Left cardiac atrium (tissue), 4 donors: ENCODE measurements around the gene SLIT1. TPM values are rescaled to one million over a fixed set of nuclear protein-coding genes. Genes with fewer than 3 reads are reported as not detected.

Source experiments
- ATAC-seq, 2 donors: fragments of 200-7000 bp; cut with Tn5 transposase; one replicate each; pipeline ENCODE4 v1.9.1; 2020; ENCODE audit warnings: mild to moderate bottlenecking in 2 of 2, moderate library complexity in 2 of 2
- DNase-seq: peaks from one replicate; pipeline ENCODE4 v3.0.0-alpha.2; 2020
- intact Hi-C, 2 donors: fragments of 100-400 bp; cut with DNase I; formaldehyde crosslinking; loops; one replicate each; pipeline versions ENCODE4 v1.14.1 to v1.15.1; 2022 to 2023
- total RNA-seq, 2 donors: library from RNA; stranded (reverse); fragmentation: NEBNext Ultra II Directional; extraction: Animal tissue kit (Norgen Biotek cat#: 25700); gene quantifications; one replicate each; pipeline ENCODE4 v1.2.1, GENCODE V29; 2021
- donor health status: DM: no; HTN: yes; CAD: no.
- donor health status: DM: no; HTN: yes; CAD: no; lungs with severe emphysema.
- donor health status: DM: yes; HTN: yes; CAD: no.
- donor health status: Dilated cardiomyopathy.

The SLIT1 gene
- total RNA-seq, 2 donors from 2014 or later = 0.24 to 0.31 TPM

GRCh38 chr10:97023401-97024167, 162.2 kb downstream of the SLIT1 start:
- ATAC-seq (peak in 1 of 2 donors; percentile 20), DNase-seq (no peak)
- intact Hi-C loops = loop anchor here in 1 of 2 donors (10.0 kb wide), 3 partner anchors 109 to 629 kb away; partner anchors contain the start of gene LCOR

DNA sequence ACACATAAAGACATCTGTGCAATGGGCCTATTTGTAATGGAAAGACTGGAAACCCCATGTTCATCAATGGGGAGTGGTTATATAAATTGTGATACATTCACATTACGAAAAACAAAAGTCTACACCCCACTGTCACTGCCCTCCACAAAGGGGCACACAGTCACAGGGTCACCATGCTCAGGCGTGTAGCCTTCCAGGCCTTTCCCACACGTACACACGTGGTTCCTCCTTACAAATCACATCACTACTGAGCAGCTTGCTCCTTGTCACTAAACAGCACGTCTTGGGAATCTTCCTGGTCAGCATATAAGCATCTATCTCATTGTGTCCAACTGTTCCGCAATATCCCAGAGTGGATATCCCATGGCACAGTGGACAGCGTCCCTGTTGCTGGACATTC, 163.1 kb downstream of the SLIT1 start:
- DNase-seq (no peak), ATAC-seq (no peak)
- intact Hi-C loops = loop anchor here in 1 of 2 donors (10.0 kb wide), 3 partner anchors 108 to 628 kb away; partner anchors contain the start of gene LCOR

DNA sequence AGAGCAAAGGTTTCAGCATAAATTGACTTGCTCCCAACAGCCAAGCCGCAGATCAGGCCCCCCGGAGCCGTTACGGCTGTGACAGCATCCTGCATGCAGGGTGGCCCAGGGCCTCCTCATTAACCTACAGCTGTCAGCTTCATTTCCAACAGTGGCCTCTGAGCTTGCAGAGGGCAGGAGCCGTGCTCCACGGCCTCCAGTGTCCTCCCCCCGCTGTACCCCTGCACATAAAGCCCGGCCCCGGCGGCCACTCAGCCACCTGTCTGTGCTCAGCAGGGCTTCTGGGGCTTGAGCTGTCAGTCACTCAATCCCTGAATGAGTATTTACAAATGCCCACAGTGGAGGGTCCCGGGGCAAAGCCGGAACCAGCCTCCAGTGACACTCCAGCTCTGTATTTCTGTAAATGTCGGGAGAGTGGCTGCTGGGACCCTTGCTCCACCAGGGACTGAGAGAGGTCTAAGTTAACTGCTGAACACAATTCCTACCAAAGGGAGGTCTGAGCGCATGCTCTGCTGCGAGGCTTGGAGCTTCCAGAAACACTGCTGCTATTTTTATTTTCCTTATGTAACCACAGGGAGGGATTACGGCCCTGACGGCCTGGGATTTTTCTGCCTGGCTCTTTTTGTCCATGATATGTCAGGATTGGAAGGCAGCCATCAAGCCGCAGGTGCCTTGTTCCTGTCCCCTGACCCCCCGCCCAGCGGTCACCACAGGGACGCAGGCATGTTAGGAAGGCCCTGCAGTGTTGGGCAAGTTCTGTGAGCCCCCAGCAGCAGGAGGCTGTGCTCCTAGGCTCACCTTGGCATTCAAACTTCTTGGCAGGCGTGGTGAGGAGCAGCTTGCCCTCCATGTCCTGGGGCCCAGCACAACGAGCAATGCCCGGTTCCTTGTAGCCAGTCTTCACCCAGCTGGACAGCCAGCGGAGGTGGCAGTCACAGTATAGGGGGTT, 165.0 kb downstream of the SLIT1 start:
- intact Hi-C loops = loop anchor here in 1 of 2 donors (10.0 kb wide), 3 partner anchors 106 to 626 kb away; partner anchors contain the start of gene LCOR
- peak; percentile 41 for DNase-seq
- peak; percentile 73 to 83 for ATAC-seq

DNA sequence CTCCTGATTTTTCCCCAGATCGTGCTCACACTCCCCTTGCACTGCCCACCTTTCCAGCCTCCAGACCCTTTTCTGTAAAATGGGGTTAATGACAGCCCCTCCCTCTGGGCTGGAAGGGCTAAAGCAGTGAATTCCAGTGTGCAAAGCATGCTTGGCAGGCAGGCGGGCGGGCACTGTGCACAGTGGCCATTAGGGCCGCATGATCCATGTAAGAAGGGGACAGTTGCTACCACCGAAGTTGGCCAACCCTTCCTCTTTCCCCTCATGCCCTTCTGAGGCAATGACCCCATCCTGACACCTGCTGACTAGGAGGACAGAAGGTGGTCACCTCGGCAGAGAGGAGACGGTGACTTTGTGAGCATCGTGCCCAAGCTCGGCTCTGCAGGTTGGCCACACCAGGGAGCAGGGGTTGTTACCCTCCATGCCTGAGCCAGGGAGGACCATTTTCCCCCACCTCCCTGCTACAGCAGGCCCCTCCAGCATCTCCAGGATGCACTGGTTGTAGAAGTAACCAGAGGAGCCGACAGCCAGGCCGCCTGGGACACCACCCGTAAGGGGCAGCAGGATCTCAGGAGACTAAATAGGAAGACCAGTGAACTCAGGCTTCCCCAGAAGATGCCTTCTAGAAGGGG, 166.4 kb downstream of the SLIT1 start:
- no peak for DNase-seq
- intact Hi-C loops = no loop called here
- ATAC-seq = no peak

GRCh38 chr10:97018251-97019212, 167.2 kb downstream of the SLIT1 start:
- ATAC-seq (no peak), DNase-seq (no peak)
- intact Hi-C loops = no loop called here

GRCh38 chr10:97017474-97017903, 168.3 kb downstream of the SLIT1 start:
- intact Hi-C loops = no loop called here
- DNase-seq (no peak), ATAC-seq (no peak)

DNA sequence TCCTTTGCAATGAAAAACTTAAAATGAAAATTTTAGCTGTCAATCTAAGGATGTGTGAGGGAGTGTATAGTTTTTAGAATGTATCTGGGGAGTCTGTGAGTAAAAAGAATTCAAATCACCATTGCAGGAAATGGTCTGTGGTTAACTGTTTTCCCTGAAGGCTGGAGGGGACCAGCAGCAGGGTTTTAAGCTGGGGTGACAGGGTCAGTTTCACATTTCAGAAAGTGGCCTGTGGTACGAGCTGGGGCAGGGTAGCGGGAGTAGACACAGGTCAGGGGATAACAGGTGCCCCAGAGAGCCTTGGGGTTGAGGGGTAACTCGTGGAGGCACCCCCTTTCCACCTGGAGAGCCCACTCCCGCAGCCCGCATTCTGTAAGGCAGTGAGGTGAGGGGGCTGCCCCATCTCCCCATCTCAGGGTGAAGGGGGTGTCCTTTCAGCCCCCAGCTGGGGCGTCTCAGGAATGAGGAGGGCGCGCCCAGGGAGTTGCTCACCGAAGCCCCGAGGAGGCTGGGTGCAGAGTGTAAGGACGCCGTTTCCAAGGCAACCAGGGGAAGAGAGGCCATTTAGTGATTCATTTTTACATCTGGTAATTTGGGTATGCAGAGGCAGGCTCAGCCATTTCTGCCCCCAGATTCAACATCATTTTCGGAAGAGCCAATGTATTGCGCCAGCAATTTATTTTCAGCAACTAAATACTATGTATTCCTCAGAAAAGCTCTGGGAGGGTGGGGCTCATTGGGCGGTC, 168.9 kb downstream of the SLIT1 start:
- DNase-seq = no peak
- no peak for ATAC-seq
- intact Hi-C loops = no loop called here

DNA sequence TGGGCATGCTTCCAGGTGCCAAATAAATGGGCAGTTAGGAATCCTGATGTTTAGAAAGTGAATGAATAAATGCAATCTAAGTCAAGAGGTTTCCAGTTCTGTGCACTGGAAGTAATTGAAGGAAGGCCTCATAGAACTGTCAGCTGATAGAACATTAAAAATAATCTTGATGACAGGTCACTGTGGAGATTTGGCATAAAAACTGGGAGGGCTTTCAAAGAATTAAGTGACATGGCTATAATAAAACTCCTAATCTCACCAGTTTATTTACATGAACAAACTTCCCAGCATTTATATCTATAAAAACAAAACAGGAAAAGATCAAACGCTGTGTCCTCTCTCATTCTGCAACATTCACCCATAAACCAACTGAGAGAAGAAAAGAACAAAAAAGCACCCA, 170.5 kb downstream of the SLIT1 start:
- ATAC-seq (no peak), DNase-seq (no peak)
- intact Hi-C loops = no loop called here

- ATAC-seq (no peak), DNase-seq (no peak)
- intact Hi-C loops = no loop called here
Measured at GRCh38 chr10:97013983-97014382, 171.8 kb downstream of the SLIT1 start.

- ATAC-seq (no peak), DNase-seq (no peak)
- intact Hi-C loops = no loop called here
Measured at GRCh38 chr10:97013568-97013967, 172.2 kb downstream of the SLIT1 start.

DNA sequence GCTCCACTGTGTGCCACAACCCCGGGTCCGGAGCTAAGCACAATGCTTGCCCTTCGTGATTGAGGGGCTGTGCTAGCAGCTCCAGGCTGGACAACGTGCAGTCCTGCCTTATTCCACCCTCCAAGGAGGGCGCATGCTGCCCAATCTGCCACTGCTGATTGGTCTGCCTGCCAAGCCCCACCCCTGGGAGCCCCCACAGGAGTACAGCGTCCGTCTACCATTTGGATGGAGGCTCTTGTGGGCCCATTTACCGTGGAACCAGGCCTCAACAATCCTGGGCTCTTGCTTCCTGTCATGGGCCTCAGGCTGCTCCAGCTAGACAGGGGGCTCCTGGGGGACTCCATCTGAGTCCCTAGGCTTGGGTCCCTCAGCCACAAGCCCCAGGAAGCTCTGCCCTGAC, 173.3 kb downstream of the SLIT1 start:
- no peak for DNase-seq
- intact Hi-C loops = no loop called here
- ATAC-seq = no peak

DNA sequence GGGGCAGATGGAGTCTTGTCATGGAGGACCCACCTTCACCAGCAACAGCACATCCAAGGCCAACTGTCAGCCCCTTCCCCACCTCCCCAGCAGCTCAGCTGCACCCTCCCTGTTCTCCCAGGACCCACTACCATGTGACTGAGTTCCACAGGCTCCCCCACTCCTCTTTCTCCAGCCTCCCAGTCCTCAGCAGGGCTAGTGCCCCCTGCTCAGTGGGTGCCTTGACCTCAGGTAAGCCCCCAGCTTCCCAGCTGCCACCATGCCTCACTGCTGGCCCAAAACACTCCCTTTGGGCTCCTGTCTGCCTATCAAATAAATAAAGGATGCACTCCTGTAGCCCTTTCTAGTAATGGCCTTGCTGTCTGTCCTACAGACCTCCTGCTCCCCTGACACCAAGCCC, 174.4 kb downstream of the SLIT1 start:
- intact Hi-C loops = no loop called here
- DNase-seq = no peak
- no peak for ATAC-seq

DNA sequence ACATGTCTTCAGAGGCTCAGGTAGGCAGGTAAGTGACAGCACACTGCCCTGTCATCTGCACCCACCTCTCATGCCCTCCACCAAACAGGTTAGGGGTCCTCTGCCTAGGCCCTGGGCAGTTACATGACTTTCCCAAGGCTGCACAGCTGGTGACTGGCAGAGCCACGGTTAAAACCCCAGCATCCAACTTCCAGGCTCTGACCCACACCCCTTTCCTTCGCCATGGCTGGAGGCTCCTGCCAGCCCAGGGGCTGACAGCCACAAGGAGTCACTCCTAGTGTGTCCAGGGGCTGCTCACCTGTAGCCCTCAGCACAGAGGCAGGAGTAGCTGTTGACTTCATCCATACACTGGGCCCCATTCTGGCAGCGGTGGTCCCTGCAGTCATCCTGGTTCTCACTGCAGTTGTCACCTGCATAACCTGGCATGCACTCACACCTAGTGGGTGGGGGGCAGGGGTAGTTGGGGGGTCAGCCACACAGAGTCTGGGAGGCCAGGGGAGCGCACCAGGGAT, 175.0 kb downstream of the SLIT1 start:
- DNase-seq (no peak), ATAC-seq (no peak)
- intact Hi-C loops = no loop called here

DNA sequence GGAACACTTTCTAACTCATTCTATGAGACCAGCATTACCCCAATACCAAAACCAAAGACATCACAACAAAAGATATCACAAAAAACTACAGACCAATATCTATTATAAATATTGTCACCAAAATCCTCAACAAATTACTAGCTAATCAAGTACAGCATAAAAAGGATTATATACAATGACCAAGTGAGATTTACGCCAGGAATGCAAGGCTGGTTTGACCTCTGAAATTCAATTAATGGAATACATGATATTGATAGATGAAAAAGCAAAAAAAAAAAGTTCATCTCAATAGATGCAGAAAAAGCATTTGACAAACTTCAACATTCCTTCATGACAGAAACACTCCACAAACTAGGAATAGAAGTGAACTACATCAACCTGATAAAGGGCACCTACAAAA, 178.3 kb downstream of the SLIT1 start:
- intact Hi-C loops = no loop called here
- DNase-seq (no peak), ATAC-seq (no peak)

- intact Hi-C loops = no loop called here
- DNase-seq (no peak), ATAC-seq (no peak)
Measured at GRCh38 chr10:97006364-97006763, 179.4 kb downstream of the SLIT1 start.

GRCh38 chr10:97005349-97005748, 180.4 kb downstream of the SLIT1 start:
- DNase-seq = no peak
- ATAC-seq = no peak
- intact Hi-C loops = no loop called here

DNA sequence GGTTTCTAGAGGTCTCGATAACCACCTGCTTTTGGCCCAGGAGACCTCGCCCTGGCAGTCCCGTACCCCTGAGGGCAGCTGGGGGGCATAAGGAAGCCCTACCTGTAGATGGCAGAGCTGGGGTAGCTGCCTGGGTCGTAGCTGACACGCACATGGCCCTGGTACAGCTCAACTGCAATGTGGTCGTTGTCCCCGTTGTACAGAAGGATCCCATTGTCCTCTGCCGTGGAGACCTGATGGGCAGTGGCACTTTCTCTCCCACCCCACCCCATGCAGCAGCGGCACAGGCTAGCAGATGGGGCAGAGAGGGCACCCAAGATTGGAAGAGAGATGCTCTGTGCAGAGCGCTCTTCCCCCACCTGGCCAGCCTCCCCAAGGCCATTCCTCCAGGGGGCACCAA, 181.2 kb downstream of the SLIT1 start:
- ATAC-seq (no peak), DNase-seq (no peak)
- intact Hi-C loops = no loop called here

DNA sequence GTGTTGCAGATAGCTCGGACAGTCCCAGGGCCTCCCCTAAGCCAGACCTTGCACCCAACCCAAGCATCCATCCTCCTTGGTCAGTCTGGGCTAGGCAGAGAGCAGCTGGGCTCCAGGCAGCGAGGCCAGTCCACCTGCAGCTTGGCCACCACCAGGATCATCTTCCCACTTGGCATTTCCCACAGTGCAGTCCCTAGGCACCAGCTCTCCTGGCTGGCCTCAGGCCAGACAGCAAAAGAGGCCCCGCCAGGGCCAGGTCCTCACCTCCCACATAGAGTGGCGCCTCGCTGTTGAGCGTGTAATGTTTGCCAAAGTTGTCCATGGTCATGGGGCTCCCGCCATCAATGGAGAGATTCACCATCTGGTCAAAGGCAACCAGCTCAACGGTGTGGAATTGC, 182.0 kb downstream of the SLIT1 start:
- intact Hi-C loops = no loop called here
- no peak for ATAC-seq
- DNase-seq = no peak
